HG03460 (cell line): ENCODE data around the gene FYTTD1.

Experiments used
- ATAC-seq: cut with Tn5 transposase; IDR thresholded peaks from one replicate; pipeline ENCODE4 v1.9.1; 2021; ENCODE audit not compliant: unreplicated experiment

FYTTD1 gene

GRCh38 chr3:197791113-197791891, 41.6 kb downstream of the FYTTD1 start, which contains the start of gene LRCH3:
TSS of gene LRCH3 (plus strand) at chr3:197791254. CDS start at chr3:197791279, 25 bp downstream.
- ATAC-seq, result peak; percentile 71

GRCh38 chr3:197791892-197792647, 42.4 kb downstream of the FYTTD1 start:
- ATAC-seq, result peak; percentile 26

GRCh38 chr3:197793247-197793646, 43.6 kb downstream of the FYTTD1 start:
- ATAC-seq, result no peak

- no peak for ATAC-seq
These were observed 44.4 kb downstream of the FYTTD1 start for GRCh38 chr3:197794115-197794514.

GRCh38 chr3:197795200-197795599, 45.5 kb downstream of the FYTTD1 start:
- no peak for ATAC-seq

GRCh38 chr3:197796087-197796486, 46.4 kb downstream of the FYTTD1 start:
- ATAC-seq, result no peak

GRCh38 chr3:197798863-197799262, 49.2 kb downstream of the FYTTD1 start:
- peak; percentile 54 for ATAC-seq

GRCh38 chr3:197800379-197800778, 50.7 kb downstream of the FYTTD1 start:
- ATAC-seq, result no peak

GRCh38 chr3:197801891-197802778, 52.5 kb downstream of the FYTTD1 start:
- peak; percentile 47 for ATAC-seq

GRCh38 chr3:197802779-197803459, 53.2 kb downstream of the FYTTD1 start:
- no peak for ATAC-seq

GRCh38 chr3:197804511-197804910, 54.8 kb downstream of the FYTTD1 start:
- no peak for ATAC-seq

GRCh38 chr3:197807969-197808587, 58.4 kb downstream of the FYTTD1 start:
- ATAC-seq, result no peak

- no peak for ATAC-seq
These were observed 59.8 kb downstream of the FYTTD1 start for GRCh38 chr3:197809356-197810020.

GRCh38 chr3:197810901-197811300, 61.2 kb downstream of the FYTTD1 start:
- no peak for ATAC-seq

- ATAC-seq, result no peak
These were observed 61.7 kb downstream of the FYTTD1 start for GRCh38 chr3:197811343-197811742.

- no peak for ATAC-seq
These were observed 64.7 kb downstream of the FYTTD1 start for GRCh38 chr3:197814372-197814771.

- no peak for ATAC-seq
These were observed 71.1 kb downstream of the FYTTD1 start for GRCh38 chr3:197820550-197821335.

- no peak for ATAC-seq
These were observed 79.8 kb downstream of the FYTTD1 start for GRCh38 chr3:197829397-197830045.
